HT-29 (cell line): ENCODE measurements around the gene JAKMIP2. TPM values are rescaled to one million over a fixed set of nuclear protein-coding genes. Genes with fewer than 3 reads are reported as not detected.
"Not testable (repeated sequence)": the region's sequence is repeated elsewhere in the genome, so short reads cannot be mapped to it uniquely, and the experiment has no call there.

Experiments
- DNase-seq: peaks from one replicate; pipeline ENCODE4 v3.0.0-alpha.2; 2015; ENCODE audit warnings: low spot score
- total RNA-seq: library from RNA; depleted of rRNA; stranded (reverse); fragments of >200 nt; shearing (Covaris generic); gene quantifications from 2 replicates; pipeline ENCODE4 v1.2.3, GENCODE V29; 2014; rRNA removed

The JAKMIP2 gene
- 0.03 and 0.26 TPM in 2 replicates for total RNA-seq

GRCh38 chr5:147782110-147783028 is at the start of gene JAKMIP2:
JAKMIP2 (minus strand) TSS chr5:147782728; CDS start chr5:147671806, 110,922 bp downstream.
- DNase-seq: peak; percentile 34

GRCh38 chr5:147831465-147831864 is 48.9 kb upstream of the JAKMIP2 start, which contains the start of gene SPINK1:
SPINK1 (minus strand) TSS chr5:147831671; CDS start chr5:147831577, 94 bp downstream.
- DNase-seq: peak; percentile 52

- no peak for DNase-seq
Observed at GRCh38 chr5:147830035-147830434, 47.5 kb upstream of the JAKMIP2 start.

GRCh38 chr5:147827017-147827416 is 44.5 kb upstream of the JAKMIP2 start:
- not testable (repeated sequence) for DNase-seq

GRCh38 chr5:147826361-147826760 is 43.8 kb upstream of the JAKMIP2 start:
- no peak for DNase-seq

GRCh38 chr5:147822686-147823491 is 40.4 kb upstream of the JAKMIP2 start:
- DNase-seq: peak; percentile 76

GRCh38 chr5:147822222-147822621 is 39.7 kb upstream of the JAKMIP2 start:
- DNase-seq: not testable (repeated sequence)

- no peak for DNase-seq
Observed at GRCh38 chr5:147821766-147822165, 39.2 kb upstream of the JAKMIP2 start.

GRCh38 chr5:147819261-147819770 is 36.8 kb upstream of the JAKMIP2 start:
- no peak for DNase-seq

- peak; percentile 45 for DNase-seq
Observed at GRCh38 chr5:147818290-147818689, 35.8 kb upstream of the JAKMIP2 start.

GRCh38 chr5:147813696-147814095 is 31.2 kb upstream of the JAKMIP2 start:
- peak; percentile 45 for DNase-seq

GRCh38 chr5:147809830-147810666 is 27.5 kb upstream of the JAKMIP2 start:
- DNase-seq: peak; percentile 24

- DNase-seq: no peak
Observed at GRCh38 chr5:147805030-147805454, 22.5 kb upstream of the JAKMIP2 start.

- DNase-seq: no peak
Observed at GRCh38 chr5:147804334-147804733, 21.8 kb upstream of the JAKMIP2 start.

GRCh38 chr5:147803926-147804325 is 21.4 kb upstream of the JAKMIP2 start:
- DNase-seq: no peak

- DNase-seq: not testable (repeated sequence)
Observed at GRCh38 chr5:147803161-147803560, 20.6 kb upstream of the JAKMIP2 start.

GRCh38 chr5:147801461-147801860 is 18.9 kb upstream of the JAKMIP2 start:
- no peak for DNase-seq

- DNase-seq: no peak
Observed at GRCh38 chr5:147800491-147800890, 18.0 kb upstream of the JAKMIP2 start.

- DNase-seq: peak; percentile 43
Observed at GRCh38 chr5:147796556-147797308, 14.2 kb upstream of the JAKMIP2 start.

GRCh38 chr5:147791181-147791580 is 8.7 kb upstream of the JAKMIP2 start:
- no peak for DNase-seq
